ENCODE data around the gene MMP20. TPM values are rescaled to one million over a fixed set of nuclear protein-coding genes. Genes with fewer than 3 reads are reported as not detected.

MMP20 gene
- total RNA-seq, 1 experiment from 2014 or later = not detected

- Histone ChIP-seq H2AFZ (ENCODE audit: low read length) (no peak overlapping the region), H2BK12ac (ENCODE audit: insufficient read length, low read depth, low read length) (no peak overlapping the region)
- H3K27me3 Mint-ChIP-seq (ENCODE audit: low read depth) = no peaks in the 10 kb centered on the region; the same call in 1 of the 2 replicates
Observed at GRCh38 chr11:102647430-102647829, 22.3 kb upstream of the MMP20 start.

More at GRCh38 chr11:102647430-102647829, 22.3 kb upstream of the MMP20 start:
- Histone ChIP-seq H3K4ac (ENCODE audit: low read depth, low read length) (no peak overlapping the region), H3K79me1 (ENCODE audit: insufficient read depth, low read depth, low read length, poor library complexity, severe bottlenecking) (no peaks in the 10 kb centered on the region), H2BK120ac (ENCODE audit: low read depth, low read length, poor library complexity, severe bottlenecking) (no peak overlapping the region), H4K91ac (ENCODE audit: insufficient read length, low read depth, low read length) (no peak overlapping the region), H3K27me3 (ENCODE audit: insufficient read depth, low read length) (no peaks in the 10 kb centered on the region), H3K23ac (ENCODE audit: insufficient read length, low read depth, low read length) (no peak overlapping the region), H2BK20ac (ENCODE audit: low read depth, low read length, poor library complexity, severe bottlenecking) (no peak overlapping the region), H2BK5ac (ENCODE audit: insufficient read length, low read length) (no peak overlapping the region), H3K14ac (ENCODE audit: insufficient read depth, low read length) (no peak overlapping the region), H3K18ac (ENCODE audit: insufficient read length, low read depth, low read length) (no peak overlapping the region), H3K4me1 (ENCODE audit: insufficient read depth, low read length) (no peaks in the 10 kb centered on the region), H3K23me2 (ENCODE audit: insufficient read length, low read depth, low read length, poor library complexity, severe bottlenecking) (no peaks in the 10 kb centered on the region), H4K8ac (replicated peaks; ENCODE audit: insufficient read length, low read depth, low read length) (no peak overlapping the region), H2BK15ac (ENCODE audit: low read depth, low read length) (no peak overlapping the region), H4K5ac (ENCODE audit: insufficient read length, low read depth, low read length) (no peak overlapping the region), H3K79me2 (ENCODE audit: insufficient read depth, low read length) (no peaks in the 10 kb centered on the region), H3K9ac (ENCODE audit: extremely low read depth, insufficient read length, low read length) (no peak overlapping the region), H2AK5ac (ENCODE audit: insufficient read length, low read length) (no peak overlapping the region), H3T11ph (ENCODE audit: low read length) (no peak overlapping the region), H3K27ac (ENCODE audit: insufficient read length, low read depth, low read length) (no peak overlapping the region), H3K4me2 (ENCODE audit: insufficient read depth, insufficient read length, low read length) (no peak overlapping the region), H4K20me1 (ENCODE audit: control insufficient read depth, insufficient read depth, insufficient read length) (no peaks in the 10 kb centered on the region), H3K56ac (ENCODE audit: insufficient read length, low read depth, low read length) (no peak overlapping the region), H3K9me3 (ENCODE audit: control insufficient read depth, low read depth, low read length) (no peaks in the 10 kb centered on the region)
- Mint-ChIP-seq H3K27ac (no peak overlapping the region), H3K4me3 (no peak overlapping the region), H3K36me3 (ENCODE audit: insufficient read depth in 1 of 3, low read depth in 3 of 3) (no peaks in the 10 kb centered on the region), H3K4me1 (no peaks in the 10 kb centered on the region), H3K9me3 (no peaks in the 10 kb centered on the region; a peak in 2 of 5 replicates)
- TF ChIP-seq CTCF (conservative IDR thresholded peaks at IDR 0.05) = no peak
- DNase-seq = no peak

Measured in H9 (cell line).